Spinal cord (tissue), 10 donors: ENCODE measurements around the gene CERS4. TPM values are rescaled to one million over a fixed set of nuclear protein-coding genes. Genes with fewer than 3 reads are reported as not detected.
"Not testable (repeated sequence)": the region's sequence is repeated elsewhere in the genome, so short reads cannot be mapped to it uniquely, and the experiment has no call there.

ENCODE experiments used
- DNase-seq, 6 donors: peaks; one replicate each; pipeline versions ENCODE4 v3.0.0 to v3.0.0-alpha.2; 2013 to 2015; ENCODE audit warnings: low spot score in 6 of 6, low read depth in 4 of 6
- H3K27ac ChIP-seq: one replicate; pipeline ENCODE4 v1.5.1; 2013; ENCODE audit warnings: low read depth, low read length, control low read depth
- H3K27me3 ChIP-seq: one replicate; pipeline ENCODE4 v1.6.1; 2013; ENCODE audit warnings: low read length; ENCODE audit not compliant: control insufficient read depth, insufficient read depth
- H3K36me3 ChIP-seq: one replicate; pipeline ENCODE4 v1.6.1; 2013; ENCODE audit warnings: low read length; ENCODE audit not compliant: control insufficient read depth, insufficient read depth
- H3K4me1 ChIP-seq: one replicate; pipeline ENCODE4 v1.6.1; 2013; ENCODE audit warnings: low read length; ENCODE audit not compliant: control insufficient read depth, insufficient read depth
- H3K4me3 ChIP-seq: one replicate; pipeline ENCODE4 v1.5.1; 2013; ENCODE audit warnings: low read depth, low read length, control low read depth
- H3K9me3 ChIP-seq: one replicate; pipeline ENCODE4 v1.6.1; 2013; ENCODE audit warnings: low read length; ENCODE audit not compliant: control insufficient read depth, insufficient read depth
- WGBS: methylation state at CpG from one replicate; pipeline ENCODE4 v1.1.5; 2013; ENCODE audit warnings: missing lambda C conversion rate; ENCODE audit not compliant: insufficient coverage; 5-methylcytosine and 5-hydroxymethylcytosine counted together
- polyA plus RNA-seq, 2 donors: library from polyadenylated mRNA; unstranded; fragments of 120-200 nt; gene quantifications; one replicate each; pipeline ENCODE4 v1.2.1, GENCODE V29; 2013; ENCODE audit not compliant: insufficient read length in 2 of 2
- total RNA-seq, 2 donors: library from RNA; depleted of rRNA in 1 of 2; stranded (reverse); fragments of 120-200 nt in 1 of 2; fragments of >200 nt in 1 of 2; gene quantifications; one replicate each; pipeline versions ENCODE4 v1.2.3 to v1.2.4, GENCODE V29; 2013 to 2014
- donor health status: healthy.

Gene CERS4
- total and polyA plus RNA-seq, 4 donors = 40.8 to 62.2 (median 48.3) TPM

DNA sequence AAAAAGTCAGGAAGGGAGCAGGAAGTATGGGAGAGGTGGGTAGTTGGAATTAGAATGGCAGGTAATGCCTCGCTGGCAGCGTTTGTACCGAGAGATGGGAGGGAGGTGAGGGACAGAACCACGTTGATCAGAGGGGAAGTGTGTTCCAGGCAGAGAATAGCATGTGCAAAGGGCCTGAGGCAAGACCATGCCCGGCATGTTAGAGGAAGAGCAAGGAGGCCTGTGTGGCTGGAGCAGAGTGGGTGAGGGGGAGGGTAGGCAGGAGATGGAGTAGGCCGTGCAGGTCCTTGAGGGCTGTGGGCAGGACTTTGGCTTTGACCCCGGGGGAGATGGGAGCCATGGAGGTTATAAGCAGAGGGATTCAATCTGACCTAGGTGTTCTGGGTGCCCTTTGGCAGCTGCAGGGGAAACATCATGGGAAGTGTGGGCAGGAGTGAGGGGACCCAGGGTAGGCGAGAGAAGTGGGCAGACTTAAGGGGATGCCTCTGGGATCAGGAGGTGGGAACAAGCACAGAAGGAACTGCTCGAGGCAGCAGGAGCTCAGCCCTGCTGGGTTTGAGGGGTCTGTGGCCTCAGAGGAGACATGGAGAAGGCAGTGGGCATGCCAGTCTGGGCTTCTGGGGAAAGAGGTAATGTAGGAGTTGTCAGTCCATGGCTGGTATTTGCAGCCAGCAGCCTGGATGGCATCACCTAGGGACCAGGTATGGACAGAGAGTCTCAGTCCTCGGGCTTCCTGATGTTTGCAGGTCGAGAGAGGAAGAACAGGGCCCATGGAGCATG is 50.2 kb downstream of the CERS4 start:
- H3K27ac ChIP-seq = no peak overlapping the region
- 96% methylated on average over 9 of the region's 11 CpGs for WGBS
- no peak for DNase-seq
- H3K4me3 ChIP-seq = no peak overlapping the region
- H3K27me3 ChIP-seq = no peaks in the 10 kb centered on the region
- peaks cover 83% of the 10 kb centered on the region for H3K36me3 ChIP-seq
- H3K4me1 ChIP-seq = no peaks in the 10 kb centered on the region
- H3K9me3 ChIP-seq = no peaks in the 10 kb centered on the region

DNA sequence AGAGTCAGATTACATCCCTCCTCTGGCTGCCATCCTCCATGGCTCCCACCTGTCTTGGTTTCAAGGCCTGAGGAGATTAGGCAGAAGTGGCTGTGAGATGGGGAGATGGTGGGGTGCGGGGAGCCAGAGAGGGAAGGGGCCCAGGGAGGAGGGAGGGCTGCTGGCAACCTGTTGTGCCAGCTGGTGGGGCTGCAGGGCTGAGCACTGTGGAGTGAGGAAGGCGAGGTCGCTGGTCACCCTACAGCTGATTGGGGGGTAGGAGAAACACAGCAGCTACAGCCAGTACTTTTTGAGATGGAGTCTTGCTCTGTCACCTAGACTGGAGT is 50.7 kb downstream of the CERS4 start:
- H3K4me1 ChIP-seq = no peaks in the 10 kb centered on the region
- H3K36me3 ChIP-seq = peaks cover 78% of the 10 kb centered on the region
- H3K4me3 ChIP-seq = no peak overlapping the region
- H3K27me3 ChIP-seq = no peaks in the 10 kb centered on the region
- no peak overlapping the region for H3K27ac ChIP-seq
- H3K9me3 ChIP-seq = no peaks in the 10 kb centered on the region
- WGBS = 100% methylated on average over 3 of the region's 3 CpGs
- DNase-seq = no peak

DNA sequence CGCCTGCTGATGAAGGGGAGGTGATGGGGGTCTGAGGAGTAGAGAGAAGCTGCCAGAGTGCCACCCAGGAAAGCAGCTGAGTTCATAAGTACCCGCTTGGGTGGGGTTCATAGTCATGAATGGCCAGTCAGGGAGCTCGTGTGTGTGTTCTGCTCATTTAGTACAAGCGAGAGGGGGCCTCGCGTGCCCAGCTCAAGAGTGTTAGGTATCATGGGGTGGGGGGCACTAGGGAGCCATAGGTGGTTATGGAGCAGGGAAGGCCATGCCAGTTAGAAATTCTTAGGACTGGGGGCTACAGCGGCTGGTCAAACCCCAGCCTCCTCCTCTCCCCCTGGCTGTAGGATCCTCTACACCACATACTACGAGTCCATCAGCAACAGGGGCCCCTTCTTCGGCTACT is 52.2 kb downstream of the CERS4 start:
- Histone ChIP-seq H3K27me3 (no peaks in the 10 kb centered on the region), H3K4me1 (no peaks in the 10 kb centered on the region), H3K27ac (no peak overlapping the region), H3K9me3 (no peaks in the 10 kb centered on the region), H3K4me3 (no peak overlapping the region), H3K36me3 (peaks cover 63% of the 10 kb centered on the region)
- no peak for DNase-seq
- 97% methylated on average over 7 of the region's 9 CpGs for WGBS

DNA sequence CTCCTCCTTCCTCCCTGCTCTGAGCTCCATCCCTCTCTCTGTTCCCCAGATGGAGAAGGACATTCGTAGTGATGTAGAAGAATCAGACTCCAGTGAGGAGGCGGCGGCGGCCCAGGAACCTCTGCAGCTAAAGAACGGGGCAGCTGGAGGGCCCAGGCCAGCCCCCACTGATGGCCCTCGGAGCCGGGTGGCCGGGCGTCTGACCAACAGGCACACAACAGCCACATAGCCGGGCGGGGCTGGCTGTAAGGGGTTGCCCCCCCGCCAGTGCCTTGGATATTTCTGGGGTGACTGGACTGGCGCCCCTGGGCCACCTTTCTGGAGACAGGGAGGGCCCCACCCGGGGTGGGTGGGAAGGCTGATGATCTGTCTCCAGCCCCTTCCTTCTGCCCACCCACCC is 52.7 kb downstream of the CERS4 start:
- no peaks in the 10 kb centered on the region for H3K4me1 ChIP-seq
- no peaks in the 10 kb centered on the region for H3K27me3 ChIP-seq
- no peak overlapping the region for H3K27ac ChIP-seq
- H3K4me3 ChIP-seq = no peak overlapping the region
- H3K9me3 ChIP-seq = no peaks in the 10 kb centered on the region
- peaks cover 58% of the 10 kb centered on the region for H3K36me3 ChIP-seq
- DNase-seq = no peak
- WGBS = 85% methylated on average over 12 of the region's 14 CpGs

DNA sequence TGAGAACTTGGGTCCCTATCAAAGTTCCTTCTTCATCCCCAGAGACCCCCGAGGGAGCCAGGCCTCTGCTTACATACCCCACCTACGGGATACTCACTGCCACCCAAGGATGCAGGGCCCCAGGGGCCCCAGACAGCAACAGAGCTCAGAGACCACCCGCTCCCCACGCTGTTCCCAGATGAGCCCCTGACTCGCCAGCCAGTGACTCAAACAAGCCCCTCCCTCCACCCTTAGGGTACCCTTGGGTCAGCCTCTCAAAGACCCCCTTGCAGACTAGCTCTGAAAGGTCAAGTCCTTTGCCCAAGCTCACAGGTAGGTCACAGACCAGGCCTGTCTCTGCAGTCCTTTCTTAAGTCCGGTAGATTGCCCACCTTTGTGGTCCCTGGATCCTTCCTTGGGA is 53.3 kb downstream of the CERS4 start:
- Histone ChIP-seq H3K4me1 (no peaks in the 10 kb centered on the region), H3K27me3 (no peaks in the 10 kb centered on the region), H3K36me3 (peaks cover 52% of the 10 kb centered on the region), H3K9me3 (no peaks in the 10 kb centered on the region), H3K27ac (no peak overlapping the region), H3K4me3 (no peak overlapping the region)
- no peak for DNase-seq
- 91% methylated on average over 5 of the region's 6 CpGs for WGBS

DNA sequence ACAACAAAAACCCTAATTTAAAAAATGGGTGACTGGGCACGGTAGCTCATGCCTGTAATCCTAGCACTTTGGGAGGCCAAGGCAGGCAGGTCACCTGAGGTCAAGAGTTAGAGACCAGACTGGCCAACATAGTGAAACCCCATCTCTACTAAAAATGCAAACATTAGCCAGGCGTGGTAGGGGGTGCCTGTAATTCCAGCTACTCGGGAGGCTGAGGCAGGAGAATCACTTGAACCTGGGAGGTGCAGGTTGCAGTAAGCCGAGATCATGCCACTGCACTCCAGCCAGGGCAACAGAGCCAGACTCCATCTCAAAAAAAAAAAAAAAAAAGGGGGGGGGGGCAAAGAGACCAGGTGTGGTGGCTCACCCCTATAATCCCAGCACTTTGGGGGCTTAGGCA is 55.1 kb downstream of the CERS4 start:
- WGBS = 80% methylated on average over 1 of the region's 4 CpGs
- not testable (repeated sequence) for H3K9me3 ChIP-seq, H3K4me1 ChIP-seq, H3K27ac ChIP-seq, H3K27me3 ChIP-seq, H3K4me3 ChIP-seq, DNase-seq
- peaks cover 35% of the 10 kb centered on the region for H3K36me3 ChIP-seq

DNA sequence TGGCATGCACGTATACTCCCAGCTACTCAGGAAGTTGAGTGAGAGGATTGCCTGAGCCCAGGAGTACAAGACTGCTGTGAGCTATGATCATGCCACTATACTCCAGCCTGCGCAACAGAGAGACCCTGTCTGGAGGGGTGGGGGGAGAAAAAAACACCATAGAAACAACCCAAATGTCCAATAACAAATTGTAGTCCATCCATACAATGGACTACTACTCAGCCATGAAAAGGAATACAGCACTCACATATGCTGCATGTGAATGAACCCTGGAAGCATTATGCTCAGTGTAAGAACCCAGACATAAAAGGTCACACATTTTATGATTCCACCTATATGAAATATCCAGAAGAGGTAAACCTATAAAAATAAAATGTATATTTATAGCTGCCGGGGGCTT is 56.7 kb downstream of the CERS4 start:
- no peak for DNase-seq
- 79% methylated on average over 2 of the region's 3 CpGs for WGBS
- H3K9me3 ChIP-seq = no peaks in the 10 kb centered on the region
- H3K27me3 ChIP-seq = no peaks in the 10 kb centered on the region
- H3K4me1 ChIP-seq = peaks cover 11% of the 10 kb centered on the region
- H3K36me3 ChIP-seq = peaks cover 24% of the 10 kb centered on the region
- no peak overlapping the region for H3K4me3 ChIP-seq
- no peak overlapping the region for H3K27ac ChIP-seq

DNA sequence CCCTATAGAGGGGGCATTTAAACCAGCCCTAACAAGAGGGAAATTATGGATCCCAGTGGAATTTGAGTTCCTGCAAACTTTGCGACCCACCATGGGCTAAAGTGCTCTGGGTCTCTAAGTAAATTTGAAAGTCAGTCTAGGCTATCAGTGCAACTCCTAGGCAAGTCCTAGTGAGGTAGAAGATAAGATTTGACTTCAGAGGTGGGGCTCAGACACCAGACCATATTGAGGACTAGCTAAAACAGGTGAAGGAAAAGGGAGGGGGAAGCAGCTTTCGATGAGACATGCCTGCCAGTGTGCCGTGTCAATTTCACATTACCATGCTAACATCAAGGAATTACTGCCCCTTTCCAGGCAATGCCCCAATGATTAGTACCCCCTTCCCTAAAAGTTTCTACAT is 60.6 kb downstream of the CERS4 start:
- H3K9me3 ChIP-seq = no peaks in the 10 kb centered on the region
- DNase-seq = no peak
- 100% methylated on average over 2 of the region's 3 CpGs for WGBS
- H3K27ac ChIP-seq = no peak overlapping the region
- H3K4me1 ChIP-seq = peaks cover 11% of the 10 kb centered on the region
- no peaks in the 10 kb centered on the region for H3K36me3 ChIP-seq
- no peak overlapping the region for H3K4me3 ChIP-seq
- no peaks in the 10 kb centered on the region for H3K27me3 ChIP-seq

DNA sequence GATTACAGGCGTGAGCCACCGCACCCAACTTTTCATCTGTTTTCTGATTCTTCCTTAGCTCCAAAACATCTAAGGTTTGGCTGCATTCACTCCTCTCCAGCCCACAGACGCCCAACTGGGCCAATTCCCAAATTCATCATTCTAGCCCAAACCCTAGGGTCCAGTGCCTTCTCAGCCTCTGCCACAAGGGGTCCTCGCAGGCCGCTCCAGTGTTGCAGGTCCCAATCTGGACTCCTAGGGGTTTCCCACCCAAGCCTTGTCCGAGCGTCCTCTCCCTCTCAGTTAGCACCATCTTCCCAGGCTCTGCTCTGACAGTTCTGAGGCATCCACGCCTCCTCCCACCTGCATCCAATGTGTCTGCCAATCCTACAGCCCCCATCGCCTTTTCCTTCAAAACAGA is 67.3 kb downstream of the CERS4 start:
- H3K27me3 ChIP-seq, H3K27ac ChIP-seq, H3K9me3 ChIP-seq, H3K36me3 ChIP-seq, H3K4me1 ChIP-seq, DNase-seq, H3K4me3 ChIP-seq: not testable (repeated sequence)
- WGBS = no CpG with 5 or more reads among the region's 9 CpGs

DNA sequence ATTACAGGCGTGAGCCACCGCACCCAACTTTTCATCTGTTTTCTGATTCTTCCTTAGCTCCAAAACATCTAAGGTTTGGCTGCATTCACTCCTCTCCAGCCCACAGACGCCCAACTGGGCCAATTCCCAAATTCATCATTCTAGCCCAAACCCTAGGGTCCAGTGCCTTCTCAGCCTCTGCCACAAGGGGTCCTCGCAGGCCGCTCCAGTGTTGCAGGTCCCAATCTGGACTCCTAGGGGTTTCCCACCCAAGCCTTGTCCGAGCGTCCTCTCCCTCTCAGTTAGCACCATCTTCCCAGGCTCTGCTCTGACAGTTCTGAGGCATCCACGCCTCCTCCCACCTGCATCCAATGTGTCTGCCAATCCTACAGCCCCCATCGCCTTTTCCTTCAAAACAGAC is 82.2 kb downstream of the CERS4 start:
- DNase-seq, H3K36me3 ChIP-seq, H3K4me1 ChIP-seq, H3K4me3 ChIP-seq, H3K27me3 ChIP-seq, H3K27ac ChIP-seq, H3K9me3 ChIP-seq: not testable (repeated sequence)
- WGBS = no CpG with 5 or more reads among the region's 9 CpGs
